HG02798 (cell line): ENCODE results near the gene PGM1.
A peak's percentile ranks its signal among the peaks of the same experiment; 100 is the strongest.

Experiments used
- ATAC-seq: cut with Tn5 transposase; IDR thresholded peaks from one replicate; pipeline ENCODE4 v1.9.1; 2021; ENCODE audit warnings: mild to moderate bottlenecking; ENCODE audit not compliant: unreplicated experiment, poor library complexity

Gene PGM1

GRCh38 chr1:63688302-63688890 lies 95.2 kb downstream of the PGM1 start:
- ATAC-seq, result no peak

GRCh38 chr1:63690966-63691700 lies 97.9 kb downstream of the PGM1 start:
- ATAC-seq, result no peak

- peak; percentile 72 for ATAC-seq
Measured at GRCh38 chr1:63691701-63692425, 98.7 kb downstream of the PGM1 start.

- peak; percentile 51 for ATAC-seq
Measured at GRCh38 chr1:63693944-63694571, 100.8 kb downstream of the PGM1 start.

GRCh38 chr1:63698001-63698838 lies 105.0 kb downstream of the PGM1 start:
- no peak for ATAC-seq

GRCh38 chr1:63701187-63701586 lies 108.0 kb downstream of the PGM1 start:
- no peak for ATAC-seq

GRCh38 chr1:63703701-63704107 lies 110.5 kb downstream of the PGM1 start:
- ATAC-seq, result no peak

- no peak for ATAC-seq
Measured at GRCh38 chr1:63704443-63704842, 111.2 kb downstream of the PGM1 start.

- ATAC-seq, result peak; percentile 77
Measured at GRCh38 chr1:63705078-63705477, 111.9 kb downstream of the PGM1 start.

GRCh38 chr1:63709267-63709828 lies 116.1 kb downstream of the PGM1 start:
- ATAC-seq, result no peak
